Gastroesophageal sphincter (tissue), 4 donors: ENCODE measurements around the gene GPR179. TPM values are rescaled to one million over a fixed set of nuclear protein-coding genes. Genes with fewer than 3 reads are reported as not detected.

Experiments used
- ATAC-seq: fragments of 150-250 bp; one replicate; pipeline ENCODE4 v1.9.1; 2016; ENCODE audit warnings: mild to moderate bottlenecking, moderate library complexity
- H3K27ac ChIP-seq, 4 donors: fragments of 200-600 bp; sonication (generic) in 3 of 4; 1 replicate in 3 of 4; 2 replicates in 1 of 4; pipeline ENCODE4 v1.5.1; 2016 to 2019
- H3K27me3 ChIP-seq: fragments of 200-600 bp; sonication (generic); one replicate; pipeline ENCODE4 v1.5.1; 2019
- H3K36me3 ChIP-seq, 2 donors: fragments of 200-600 bp; sonication (generic); one replicate each; pipeline ENCODE4 v1.5.1; 2019; ENCODE audit warnings: control low read depth in 1 of 2
- H3K4me1 ChIP-seq, 3 donors: fragments of 200-600 bp; sonication (generic); 1 replicate in 2 of 3; 2 replicates in 1 of 3; pipeline ENCODE4 v1.5.1; 2016 to 2019; ENCODE audit warnings: control low read depth in 2 of 3
- H3K4me3 ChIP-seq, 2 donors: fragments of 200-600 bp; sonication (generic); one replicate each; pipeline ENCODE4 v1.5.1; 2019; ENCODE audit warnings: mild to moderate bottlenecking in 1 of 2, moderate library complexity in 1 of 2
- H3K9me3 ChIP-seq, 3 donors: fragments of 200-600 bp; sonication (generic); one replicate each; pipeline ENCODE4 v1.5.1; 2017 to 2019; ENCODE audit warnings: control low read depth in 2 of 3
- CTCF ChIP-seq, 4 experiments: fragments of 200-600 bp in 2 of 4; fragments of 450-650 bp in 2 of 4; sonication (generic) in 1 of 4; IDR thresholded peaks; one replicate each; pipeline ENCODE4 v1.5.1; 2017 to 2019; ENCODE audit warnings: antibody characterized with exemption in 4 of 4, mild to moderate bottlenecking in 2 of 4, moderate library complexity in 2 of 4
- EP300 ChIP-seq: sonication (generic); formaldehyde crosslinking; IDR thresholded peaks from one replicate; pipeline ENCODE4 v1.6.1; 2017; ENCODE audit warnings: antibody characterized with exemption, mild to moderate bottlenecking
- POLR2A ChIP-seq, 2 donors: fragments of 450-650 bp; IDR thresholded peaks; one replicate each; pipeline ENCODE4 v1.6.1; 2017; ENCODE audit warnings: antibody characterized with exemption in 2 of 2, mild to moderate bottlenecking in 2 of 2, moderate library complexity in 1 of 2
- POLR2AphosphoS5 ChIP-seq: sonication (generic); formaldehyde crosslinking; IDR thresholded peaks from one replicate; pipeline ENCODE4 v1.6.1; 2017; ENCODE audit warnings: antibody characterized with exemption
- WGBS, 2 donors: methylation state at CpG; one replicate each; pipeline ENCODE4 v1.1.5; 2018; ENCODE audit warnings: low coverage in 1 of 2; 5-methylcytosine and 5-hydroxymethylcytosine counted together
- total RNA-seq, 4 donors: library from RNA; depleted of rRNA; stranded (reverse); fragments of >200 nt; gene quantifications; one replicate each; pipeline ENCODE4 v1.1.0, GENCODE V29; 2016

The GPR179 gene
- under 1 TPM in 2 of 4 donors, not detected in 2; 0.08 to 0.13 TPM for total RNA-seq

- Histone ChIP-seq H3K36me3 (no peaks in the 10 kb centered on the region), H3K9me3 (no peaks in the 10 kb centered on the region), H3K27me3 (peaks cover 4% of the 10 kb centered on the region), H3K4me3 (no peak within 1 kb of the TSS), H3K4me1 (peaks cover 0 to 8% (median 0%) of the 10 kb centered on the region in 3 donors), H3K27ac (no peak within 1 kb of the TSS)
- no peak for ATAC-seq
- TF ChIP-seq EP300: no peak
- no peak for TF ChIP-seq POLR2AphosphoS5
- TF ChIP-seq POLR2A (IDR thresholded peaks at IDR 0.05): no peak
- TF ChIP-seq CTCF (IDR thresholded peaks at IDR 0.05): no peak
- WGBS, 2 donors: 61% methylated on average over 13 of the region's 18 CpGs; no CpG with 5 or more reads in 1 of the 2 donors
These were observed at the start of gene GPR179 for GRCh38 chr17:38343608-38344419. Gene GPR179 (minus strand): TSS chr17:38343956. CDS start chr17:38343789, 167 bp downstream.

GRCh38 chr17:38379448-38379847 is 35.7 kb upstream of the GPR179 start:
- Histone ChIP-seq H3K9me3 (no peaks in the 10 kb centered on the region), H3K36me3 (peaks cover 0 to 90% of the 10 kb centered on the region in 2 donors), H3K4me1 (no peaks in the 10 kb centered on the region), H3K27ac (no peak overlapping the region), H3K27me3 (no peaks in the 10 kb centered on the region), H3K4me3 (no peak overlapping the region)
- ATAC-seq: no peak
- TF ChIP-seq EP300 (no peak), POLR2A (IDR thresholded peaks at IDR 0.05) (no peak), POLR2AphosphoS5 (no peak), CTCF (IDR thresholded peaks at IDR 0.05) (no peak)
- WGBS, 2 donors: 83% methylated on average over 1 of the region's 1 CpG; no CpG with 5 or more reads in 1 of the 2 donors

GRCh38 chr17:38369124-38369886 is 25.5 kb upstream of the GPR179 start:
- 84 to 91% methylated on average over 7 of the region's 8 CpGs for WGBS, 2 donors
- H3K27ac ChIP-seq: no peak overlapping the region

GRCh38 chr17:38364741-38365140 is 21.0 kb upstream of the GPR179 start:
- Histone ChIP-seq H3K27me3 (no peaks in the 10 kb centered on the region), H3K4me1 (peaks cover 0 to 11% (median 0%) of the 10 kb centered on the region in 3 donors), H3K4me3 (no peak overlapping the region), H3K36me3 (peaks cover 0 to 82% of the 10 kb centered on the region in 2 donors), H3K9me3 (no peaks in the 10 kb centered on the region), H3K27ac (no peak overlapping the region)
- WGBS, 2 donors: 88% methylated on average over 3 to 6 of the region's 8 CpGs
- ATAC-seq: no peak
- TF ChIP-seq POLR2AphosphoS5 (no peak), CTCF (IDR thresholded peaks at IDR 0.05) (no peak), EP300 (no peak), POLR2A (IDR thresholded peaks at IDR 0.05) (no peak)

More at GRCh38 chr17:38369124-38369886, 25.5 kb upstream of the GPR179 start:
- Histone ChIP-seq H3K9me3 (no peaks in the 10 kb centered on the region), H3K4me3 (no peak overlapping the region), H3K4me1 (no peaks in the 10 kb centered on the region), H3K27me3 (no peaks in the 10 kb centered on the region), H3K36me3 (peaks cover 0 to 97% of the 10 kb centered on the region in 2 donors)
- ATAC-seq: no peak
- TF ChIP-seq CTCF (IDR thresholded peaks at IDR 0.05) (no peak), POLR2A (IDR thresholded peaks at IDR 0.05) (no peak), EP300 (no peak), POLR2AphosphoS5 (no peak)
